ENCODE results near the gene NWD2. TPM values are rescaled to one million over a fixed set of nuclear protein-coding genes. Genes with fewer than 3 reads are reported as not detected.

Gene NWD2
- total RNA-seq, 4 donors from 2014 or later, result 0.27 to 2.2 (median 0.48) TPM

DNA sequence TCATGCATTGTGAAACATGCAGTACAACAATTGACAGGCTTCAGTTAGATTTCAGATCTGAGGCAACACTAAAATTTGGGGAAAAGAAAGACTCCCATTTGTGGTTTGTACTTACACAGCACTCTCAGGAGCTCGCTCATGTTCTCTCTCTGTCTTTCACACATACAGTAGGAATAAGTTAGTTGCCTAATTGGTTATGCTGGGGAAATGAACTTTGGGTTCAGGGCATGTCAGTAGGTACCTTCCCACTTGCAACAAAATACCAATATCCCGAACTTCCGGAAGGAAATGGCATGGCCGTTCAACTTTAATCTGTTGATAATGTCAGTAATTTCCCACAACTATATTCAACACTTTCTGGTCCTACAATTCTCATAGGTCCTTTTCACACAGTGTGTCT, 223.3 kb downstream of the NWD2 start:
- no peak for DNase-seq
- Histone ChIP-seq H3K27ac (no peak overlapping the region), H3K36me3 (no peaks in the 10 kb centered on the region), H3K27me3 (no peaks in the 10 kb centered on the region), H3K9me3 (no peaks in the 10 kb centered on the region), H3K4me1 (peaks cover 0 to 4% of the 10 kb centered on the region in 2 donors), H3K4me3 (replicated peaks in 1 of 3) (no peak overlapping the region)
- TF ChIP-seq, protein P1, sequence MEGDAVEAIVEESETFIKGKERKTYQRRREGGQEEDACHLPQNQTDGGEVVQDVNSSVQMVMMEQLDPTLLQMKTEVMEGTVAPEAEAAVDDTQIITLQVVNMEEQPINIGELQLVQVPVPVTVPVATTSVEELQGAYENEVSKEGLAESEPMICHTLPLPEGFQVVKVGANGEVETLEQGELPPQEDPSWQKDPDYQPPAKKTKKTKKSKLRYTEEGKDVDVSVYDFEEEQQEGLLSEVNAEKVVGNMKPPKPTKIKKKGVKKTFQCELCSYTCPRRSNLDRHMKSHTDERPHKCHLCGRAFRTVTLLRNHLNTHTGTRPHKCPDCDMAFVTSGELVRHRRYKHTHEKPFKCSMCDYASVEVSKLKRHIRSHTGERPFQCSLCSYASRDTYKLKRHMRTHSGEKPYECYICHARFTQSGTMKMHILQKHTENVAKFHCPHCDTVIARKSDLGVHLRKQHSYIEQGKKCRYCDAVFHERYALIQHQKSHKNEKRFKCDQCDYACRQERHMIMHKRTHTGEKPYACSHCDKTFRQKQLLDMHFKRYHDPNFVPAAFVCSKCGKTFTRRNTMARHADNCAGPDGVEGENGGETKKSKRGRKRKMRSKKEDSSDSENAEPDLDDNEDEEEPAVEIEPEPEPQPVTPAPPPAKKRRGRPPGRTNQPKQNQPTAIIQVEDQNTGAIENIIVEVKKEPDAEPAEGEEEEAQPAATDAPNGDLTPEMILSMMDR (IDR thresholded peaks at IDR 0.05), result no peak
- intact Hi-C loops (cut with DNase I), result no loop called here
- WGBS, 2 donors, result 77 to 97% methylated on average over 4 of the region's 4 CpGs

DNA sequence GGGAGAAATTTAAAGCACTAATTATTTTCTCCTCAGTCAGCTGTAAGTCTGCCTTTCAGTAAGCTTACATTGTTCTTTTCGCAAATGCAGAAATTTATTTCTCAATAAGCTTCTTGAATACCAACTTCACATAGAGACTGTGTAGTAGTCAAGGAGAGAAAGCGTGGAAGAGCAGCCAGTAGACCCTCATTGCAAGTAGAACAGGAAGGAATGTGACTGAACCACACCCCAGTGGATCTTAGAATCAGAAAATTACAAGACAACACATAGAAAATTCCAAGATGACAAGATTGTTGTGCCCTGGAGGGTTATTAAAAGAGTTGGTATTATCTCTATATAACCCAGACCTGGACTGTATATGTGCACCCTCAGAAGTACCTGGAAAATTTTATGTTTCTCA, 224.7 kb downstream of the NWD2 start:
- TF ChIP-seq, protein P1 (IDR thresholded peaks at IDR 0.05), result no peak
- TF ChIP-seq POLR2A (IDR thresholded peaks at IDR 0.05), result no peak
- Histone ChIP-seq H3K27me3 (no peaks in the 10 kb centered on the region), H3K4me3 (replicated peaks in 1 of 3) (no peak overlapping the region), H3K27ac (no peak overlapping the region), H3K9me3 (no peaks in the 10 kb centered on the region), H3K4me1 (no peaks in the 10 kb centered on the region), H3K36me3 (no peaks in the 10 kb centered on the region)
- intact Hi-C loops (cut with DNase I), result no loop called here
- DNase-seq, result no peak
- 91 to 97% methylated on average over 2 of the region's 2 CpGs for WGBS, 2 donors

DNA sequence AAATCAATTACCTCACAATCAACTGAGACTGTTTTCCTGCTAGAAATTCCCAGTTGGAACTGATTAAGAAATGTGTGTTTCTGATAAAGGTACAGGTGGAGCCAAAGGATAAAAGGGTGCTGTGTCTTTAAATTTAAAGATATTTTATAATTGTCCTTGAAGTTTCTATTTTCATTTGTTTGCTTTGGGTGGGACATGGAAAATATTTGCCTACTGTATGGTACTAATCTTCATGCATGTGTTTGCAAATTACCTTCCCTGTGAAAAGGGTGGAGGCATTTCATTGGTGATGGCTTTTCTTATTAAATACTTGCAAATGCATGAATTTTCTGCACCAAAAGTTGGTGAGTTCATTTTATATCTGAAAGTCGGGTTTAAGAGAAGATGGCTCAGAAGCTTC, 225.7 kb downstream of the NWD2 start:
- TF ChIP-seq POLR2A (IDR thresholded peaks at IDR 0.05), result no peak
- TF ChIP-seq, protein P1 (IDR thresholded peaks at IDR 0.05), result no peak
- Histone ChIP-seq H3K4me3 (replicated peaks in 1 of 3) (no peak overlapping the region), H3K27me3 (no peaks in the 10 kb centered on the region), H3K9me3 (no peaks in the 10 kb centered on the region), H3K4me1 (no peaks in the 10 kb centered on the region), H3K36me3 (no peaks in the 10 kb centered on the region), H3K27ac (no peak overlapping the region)
- 85 to 86% methylated on average over 1 of the region's 1 CpG for WGBS, 2 donors
- intact Hi-C loops (cut with DNase I), result no loop called here
- no peak for DNase-seq

DNA sequence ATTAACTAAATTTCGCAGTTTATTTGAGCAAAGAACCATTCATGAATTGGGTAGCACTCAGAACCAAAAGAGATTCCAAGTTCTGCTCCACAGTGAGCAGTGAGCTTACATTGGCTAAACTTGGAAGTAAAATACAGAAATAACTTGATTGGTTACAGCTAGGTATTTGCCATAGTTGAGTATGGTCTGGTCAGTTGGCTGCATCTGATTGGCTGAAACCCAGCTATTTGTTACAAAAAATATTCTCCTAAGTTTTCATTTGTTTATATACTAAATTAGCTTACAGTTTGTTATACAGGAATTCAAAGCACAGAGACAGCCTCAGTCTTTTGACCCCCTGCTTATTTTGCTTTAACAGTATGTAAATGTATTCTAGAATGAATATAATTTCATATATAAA, 226.6 kb downstream of the NWD2 start:
- no peak for DNase-seq
- Histone ChIP-seq H3K4me1 (no peaks in the 10 kb centered on the region), H3K9me3 (no peaks in the 10 kb centered on the region), H3K27me3 (no peaks in the 10 kb centered on the region), H3K4me3 (replicated peaks in 1 of 3) (no peak overlapping the region), H3K36me3 (no peaks in the 10 kb centered on the region), H3K27ac (no peak overlapping the region)
- TF ChIP-seq, protein P1 (IDR thresholded peaks at IDR 0.05), result no peak
- TF ChIP-seq POLR2A (IDR thresholded peaks at IDR 0.05), result no peak
- WGBS, 2 donors, result 94 to 97% methylated on average over 1 of the region's 1 CpG
- intact Hi-C loops (cut with DNase I), result no loop called here

GRCh38 chr4:37471971-37472370, 227.4 kb downstream of the NWD2 start:
- DNase-seq, result no peak
- intact Hi-C loops (cut with DNase I), result no loop called here
- TF ChIP-seq POLR2A (IDR thresholded peaks at IDR 0.05), result no peak
- no peaks in the 10 kb centered on the region for H3K4me1 ChIP-seq
- H3K9me3 ChIP-seq, result no peaks in the 10 kb centered on the region
- no peak overlapping the region for H3K4me3 ChIP-seq (replicated peaks in 1 of 3)
- 46 to 51% methylated on average over 5 of the region's 5 CpGs for WGBS, 2 donors
- H3K27ac ChIP-seq, result no peak overlapping the region
- H3K27me3 ChIP-seq, result no peaks in the 10 kb centered on the region
- H3K36me3 ChIP-seq, result no peaks in the 10 kb centered on the region

DNA sequence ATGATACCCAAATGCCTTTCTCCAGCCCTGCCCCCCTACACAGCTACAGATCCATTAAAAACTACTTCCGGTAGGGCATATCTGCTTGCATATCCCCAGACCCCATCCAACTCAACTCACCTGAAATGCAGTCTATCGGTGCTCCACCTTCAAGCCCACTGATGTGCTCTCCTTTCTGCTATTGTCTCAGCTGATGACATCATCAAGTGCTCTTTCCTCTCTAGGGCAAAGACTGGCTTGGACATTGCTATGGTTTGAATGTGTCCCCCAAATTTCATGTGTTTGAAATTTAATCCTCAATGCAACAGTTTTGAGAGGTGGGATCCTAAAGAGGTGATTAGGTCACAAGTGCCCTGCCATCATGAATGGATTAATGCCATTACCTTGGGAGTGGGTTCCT, 229.3 kb downstream of the NWD2 start:
- Histone ChIP-seq H3K36me3 (no peaks in the 10 kb centered on the region), H3K9me3 (no peaks in the 10 kb centered on the region), H3K4me1 (no peaks in the 10 kb centered on the region), H3K4me3 (replicated peaks in 1 of 3) (no peak overlapping the region), H3K27ac (no peak overlapping the region), H3K27me3 (no peaks in the 10 kb centered on the region)
- 94 to 100% methylated on average over 2 of the region's 2 CpGs for WGBS, 2 donors
- no peak for DNase-seq
- TF ChIP-seq POLR2A (IDR thresholded peaks at IDR 0.05), result no peak
- TF ChIP-seq, protein P1 (IDR thresholded peaks at IDR 0.05), result no peak
- intact Hi-C loops (cut with DNase I), result no loop called here
